ENCODE results near the gene PSMB7.

GRCh38 chr9:124388275-124389048, 26.8 kb downstream of the PSMB7 start:
- TF ChIP-seq POLR2AphosphoS5 (IDR thresholded peaks at IDR 0.05; ENCODE audit: borderline replicate concordance, low read depth, low read length) (no peak), EZH2 (IDR thresholded peaks at IDR 0.05) (no peak), FOXP2 (optimal IDR thresholded peaks at IDR 0.05; ENCODE audit: control extremely low read depth, extremely low read length, insufficient read depth) (no peak)

Measured in SK-N-MC (cell line).